ENCODE data around the gene EXOG.

The EXOG gene

GRCh38 chr3:38465588-38466154, 30.5 kb upstream of the EXOG start:
- H3K27ac ChIP-seq = no peak overlapping the region
- no peak for TF ChIP-seq CTCF (conservative IDR thresholded peaks at IDR 0.05)

- no peak for TF ChIP-seq CTCF (conservative IDR thresholded peaks at IDR 0.05)
- H3K27ac ChIP-seq = peak overlapping the region; percentile 68
Measured at GRCh38 chr3:38468765-38469164, 27.4 kb upstream of the EXOG start.

- H3K27ac ChIP-seq = no peak overlapping the region
- TF ChIP-seq CTCF (conservative IDR thresholded peaks at IDR 0.05) = no peak
Measured at GRCh38 chr3:38469852-38470251, 26.3 kb upstream of the EXOG start.

- H3K27ac ChIP-seq = no peak overlapping the region
- no peak for TF ChIP-seq CTCF (conservative IDR thresholded peaks at IDR 0.05)
Measured at GRCh38 chr3:38471260-38471857, 24.8 kb upstream of the EXOG start.

GRCh38 chr3:38472342-38472741, 23.8 kb upstream of the EXOG start:
- no peak overlapping the region for H3K27ac ChIP-seq
- no peak for TF ChIP-seq CTCF (conservative IDR thresholded peaks at IDR 0.05)

- H3K27ac ChIP-seq = no peak overlapping the region
- no peak for TF ChIP-seq CTCF (conservative IDR thresholded peaks at IDR 0.05)
Measured at GRCh38 chr3:38473229-38473628, 22.9 kb upstream of the EXOG start.

- H3K27ac ChIP-seq = no peak overlapping the region
- TF ChIP-seq CTCF (conservative IDR thresholded peaks at IDR 0.05) = no peak
Measured at GRCh38 chr3:38474928-38475605, 21.1 kb upstream of the EXOG start.
